T-cell (primary cell): Measurements from ENCODE around the gene PDZRN4. TPM values are rescaled to one million over a fixed set of nuclear protein-coding genes. Genes with fewer than 3 reads are reported as not detected.
"Not testable (repeated sequence)": the region's sequence is repeated elsewhere in the genome, so short reads cannot be mapped to it uniquely, and the experiment has no call there.

Experiments
- ATAC-seq, 4 experiments: fragments of 200-7000 bp in 3 of 4; fragments of 150-1000 bp in 1 of 4; cut with Tn5 transposase; replicated peaks in 1 of 4; 1 replicate in 3 of 4; 2 replicates in 1 of 4; pipeline ENCODE4 v1.10.0; 2021; ENCODE audit warnings: moderate library complexity in 3 of 4, mild to moderate bottlenecking in 2 of 4, moderate number of reproducible peaks in 1 of 4
- CTCF ChIA-PET, 2 donors: fragments of 300-600 bp; sonication (Branson Sonifier 250); formaldehyde crosslinking; loops; one replicate each; lab custom pipeline; 2022; ENCODE audit warnings: antibody characterized with exemption in 2 of 2; lab: Charles Lee
- POLR2A ChIA-PET, 2 donors: fragments of 300-600 bp; sonication (Branson Sonifier 250); formaldehyde crosslinking; loops; one replicate each; lab custom pipeline; 2022; ENCODE audit warnings: antibody characterized with exemption in 2 of 2; lab: Charles Lee
- DNase-seq, 35 experiments: peaks; one replicate each; pipeline versions ENCODE4 v3.0.0 to v3.0.0-alpha.2; 2013 to 2023
- H3K27ac ChIP-seq: one replicate; pipeline ENCODE4 v1.5.1; 2013; ENCODE audit warnings: low read length
- H3K27me3 ChIP-seq, 2 experiments: replicated peaks in 1 of 2; 1 replicate in 1 of 2; 2 replicates in 1 of 2; pipeline versions ENCODE4 v1.6.1 to v1.7.0; 2013; ENCODE audit warnings: low read length in 1 of 2, mixed read lengths in 1 of 2; ENCODE audit not compliant: control insufficient read depth in 2 of 2, insufficient read depth in 2 of 2; ENCODE audit errors: extremely low read depth in 1 of 2
- H3K36me3 ChIP-seq, 2 donors: 1 replicate in 1 of 2; 2 replicates in 1 of 2; pipeline versions ENCODE4 v1.6.1 to v1.7.0; 2013; ENCODE audit warnings: low read length in 1 of 2; ENCODE audit not compliant: control insufficient read depth in 2 of 2, insufficient read depth in 1 of 2; ENCODE audit errors: extremely low read depth in 1 of 2
- H3K4me1 ChIP-seq, 2 experiments: 1 replicate in 1 of 2; 2 replicates in 1 of 2; pipeline versions ENCODE4 v1.6.1 to v1.7.0; 2013; ENCODE audit warnings: low read length in 2 of 2, mixed read lengths in 1 of 2; ENCODE audit not compliant: insufficient read depth in 2 of 2, control insufficient read depth in 1 of 2; ENCODE audit errors: extremely low read depth in 1 of 2
- H3K4me3 ChIP-seq, 2 donors: 1 replicate in 1 of 2; 2 replicates in 1 of 2; pipeline versions ENCODE4 v1.5.1 to v1.7.0; 2013; ENCODE audit warnings: mild to moderate bottlenecking in 2 of 2, low read length in 1 of 2, moderate library complexity in 1 of 2; ENCODE audit not compliant: control insufficient read depth in 1 of 2; ENCODE audit errors: extremely low read depth in 1 of 2
- H3K9me3 ChIP-seq: 2 replicates; pipeline ENCODE4 v1.7.0; 2013
- H3K27ac Mint-ChIP-seq, 2 donors: one replicate each; pipeline ENCODE4 v1.8.0; 2020 to 2021; ENCODE audit warnings: mild to moderate bottlenecking in 2 of 2, mixed read lengths in 2 of 2
- H3K27me3 Mint-ChIP-seq, 2 donors: one replicate each; pipeline ENCODE4 v1.8.0; 2021 to 2022; ENCODE audit warnings: mixed read lengths in 2 of 2
- H3K36me3 Mint-ChIP-seq: one replicate; pipeline ENCODE4 v1.8.0; 2021; ENCODE audit warnings: mixed read lengths
- H3K4me1 Mint-ChIP-seq, 3 donors: one replicate each; pipeline ENCODE4 v1.8.0; 2020 to 2022; ENCODE audit warnings: mixed read lengths in 3 of 3, mild to moderate bottlenecking in 1 of 3
- H3K4me3 Mint-ChIP-seq, 3 donors: one replicate each; pipeline ENCODE4 v1.8.0; 2020 to 2022; ENCODE audit warnings: mild to moderate bottlenecking in 3 of 3, mixed read lengths in 3 of 3, moderate library complexity in 3 of 3
- H3K9me3 Mint-ChIP-seq, 3 donors: one replicate each; pipeline ENCODE4 v1.8.0; 2020 to 2022; ENCODE audit warnings: mixed read lengths in 3 of 3
- WGBS: methylation state at CpG from one replicate; pipeline ENCODE4 v1.1.5; 2013; ENCODE audit warnings: missing lambda C conversion rate; ENCODE audit not compliant: insufficient coverage; 5-methylcytosine and 5-hydroxymethylcytosine counted together
- total RNA-seq, 35 experiments: library from RNA in 6 of 35; stranded (reverse) in 6 of 35; fragments of 120-200 nt in 1 of 35; gene quantifications; one replicate each; pipeline versions ENCODE4 v1.2.1 to v1.2.4 and lab custom pipeline; 2013 to 2026

Gene PDZRN4
- total RNA-seq, 5 donors from 2014 or later (not counting 1 experiment from before 2014, with no cell fraction given): not detected

- H3K27ac ChIP-seq: no peak overlapping the region
- no peaks in the 10 kb centered on the region for H3K36me3 ChIP-seq
- no peak for ATAC-seq
- Mint-ChIP-seq H3K36me3 (no peaks in the 10 kb centered on the region), H3K27ac (no peak overlapping the region), H3K4me3 (no peak overlapping the region), H3K9me3 (no peaks in the 10 kb centered on the region), H3K4me1 (no peaks in the 10 kb centered on the region), H3K27me3 (peaks cover 0 to 4% of the 10 kb centered on the region in 2 donors)
- no peak for DNase-seq
- WGBS: 100% methylated on average over 1 of the region's 4 CpGs
- H3K4me1 ChIP-seq: no peaks in the 10 kb centered on the region
- ChIA-PET POLR2A (no interaction called here), CTCF (no interaction called here)
- no peaks in the 10 kb centered on the region for H3K27me3 ChIP-seq
- no peaks in the 10 kb centered on the region for H3K9me3 ChIP-seq
- no peak overlapping the region for H3K4me3 ChIP-seq
Observed at GRCh38 chr12:41234692-41235091, 46.6 kb downstream of the PDZRN4 start.

DNA sequence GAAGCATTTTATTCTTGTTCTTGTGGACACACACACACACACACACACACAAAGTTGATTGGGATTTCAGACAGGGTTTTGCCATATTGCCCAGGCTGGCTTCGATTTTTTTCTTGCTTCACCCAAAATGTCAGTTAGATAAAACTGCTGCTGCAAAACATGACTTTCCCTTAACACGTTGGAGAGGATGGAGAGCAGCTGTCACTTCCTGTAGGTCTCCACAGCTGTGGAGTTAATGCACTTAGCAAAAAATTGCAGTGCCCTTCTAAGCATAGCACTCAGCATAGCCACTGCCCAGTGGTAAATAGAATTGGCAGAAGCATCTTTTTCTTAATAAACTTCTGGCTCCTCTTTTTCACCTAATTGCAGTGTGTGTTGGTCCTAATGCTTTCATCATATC, 54.5 kb downstream of the PDZRN4 start:
- Histone ChIP-seq H3K9me3 (no peaks in the 10 kb centered on the region), H3K4me1 (no peaks in the 10 kb centered on the region), H3K27me3 (no peaks in the 10 kb centered on the region), H3K27ac (no peak overlapping the region), H3K4me3 (no peak overlapping the region), H3K36me3 (no peaks in the 10 kb centered on the region)
- Mint-ChIP-seq H3K4me3 (no peak overlapping the region), H3K36me3 (no peaks in the 10 kb centered on the region), H3K27me3 (no peaks in the 10 kb centered on the region), H3K9me3 (no peaks in the 10 kb centered on the region), H3K27ac (no peak overlapping the region), H3K4me1 (no peaks in the 10 kb centered on the region)
- POLR2A ChIA-PET: no interaction called here
- CTCF ChIA-PET: interaction anchor here in 1 of 2 donors (0.6 kb wide), 1 partner anchor 101 kb away, joined by 3 read pairs; no protein-coding TSS in a partner anchor
- 0% methylated on average over 1 of the region's 2 CpGs for WGBS
- no peak for DNase-seq
- ATAC-seq: no peak

GRCh38 chr12:41248391-41248790, 60.3 kb downstream of the PDZRN4 start:
- H3K4me3 Mint-ChIP-seq: no peak overlapping the region
- CTCF ChIA-PET: no interaction called here
- no peak for ATAC-seq
- Histone ChIP-seq H3K9me3 (no peaks in the 10 kb centered on the region), H3K27me3 (no peaks in the 10 kb centered on the region), H3K27ac (no peak overlapping the region), H3K4me1 (no peaks in the 10 kb centered on the region), H3K4me3 (no peak overlapping the region), H3K36me3 (no peaks in the 10 kb centered on the region)
- no peaks in the 10 kb centered on the region for H3K36me3 Mint-ChIP-seq
- no peaks in the 10 kb centered on the region for H3K4me1 Mint-ChIP-seq
- no peaks in the 10 kb centered on the region for H3K27me3 Mint-ChIP-seq
- POLR2A ChIA-PET: no interaction called here
- WGBS: no CpG with 5 or more reads among the region's 2 CpGs
- H3K27ac Mint-ChIP-seq: no peak overlapping the region
- no peaks in the 10 kb centered on the region for H3K9me3 Mint-ChIP-seq
- DNase-seq: no peak

DNA sequence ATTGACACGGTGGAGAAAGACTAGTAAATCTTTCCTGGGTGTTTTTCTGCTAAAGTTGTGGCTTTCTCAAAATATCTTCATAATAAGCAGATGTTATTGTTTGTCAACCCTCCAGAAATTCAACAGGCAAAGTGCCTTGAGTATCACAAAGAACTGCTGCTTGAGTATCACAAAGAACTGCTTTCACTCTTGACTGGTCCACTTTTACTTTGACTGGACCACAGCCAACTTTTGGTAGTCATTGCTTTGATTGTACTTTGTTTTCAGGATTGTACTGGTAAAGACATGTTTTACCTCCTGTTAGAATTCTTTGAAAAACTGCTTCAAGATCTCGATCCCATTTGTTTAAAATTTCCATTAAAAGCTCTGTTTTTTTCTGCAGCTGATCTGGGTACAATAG, 62.6 kb downstream of the PDZRN4 start:
- no peak overlapping the region for H3K27ac ChIP-seq
- DNase-seq (no peak), ATAC-seq (no peak)
- no peaks in the 10 kb centered on the region for H3K4me1 ChIP-seq
- H3K4me1 Mint-ChIP-seq: no peaks in the 10 kb centered on the region
- H3K4me3 Mint-ChIP-seq: no peak overlapping the region
- H3K4me3 ChIP-seq: no peak overlapping the region
- ChIA-PET CTCF (no interaction called here), POLR2A (no interaction called here)
- no peaks in the 10 kb centered on the region for H3K9me3 ChIP-seq
- WGBS: 60% methylated on average over 1 of the region's 2 CpGs
- H3K36me3 ChIP-seq: no peaks in the 10 kb centered on the region
- no peaks in the 10 kb centered on the region for H3K27me3 Mint-ChIP-seq
- H3K27ac Mint-ChIP-seq: no peak overlapping the region
- H3K36me3 Mint-ChIP-seq: no peaks in the 10 kb centered on the region
- no peaks in the 10 kb centered on the region for H3K9me3 Mint-ChIP-seq
- H3K27me3 ChIP-seq: no peaks in the 10 kb centered on the region

DNA sequence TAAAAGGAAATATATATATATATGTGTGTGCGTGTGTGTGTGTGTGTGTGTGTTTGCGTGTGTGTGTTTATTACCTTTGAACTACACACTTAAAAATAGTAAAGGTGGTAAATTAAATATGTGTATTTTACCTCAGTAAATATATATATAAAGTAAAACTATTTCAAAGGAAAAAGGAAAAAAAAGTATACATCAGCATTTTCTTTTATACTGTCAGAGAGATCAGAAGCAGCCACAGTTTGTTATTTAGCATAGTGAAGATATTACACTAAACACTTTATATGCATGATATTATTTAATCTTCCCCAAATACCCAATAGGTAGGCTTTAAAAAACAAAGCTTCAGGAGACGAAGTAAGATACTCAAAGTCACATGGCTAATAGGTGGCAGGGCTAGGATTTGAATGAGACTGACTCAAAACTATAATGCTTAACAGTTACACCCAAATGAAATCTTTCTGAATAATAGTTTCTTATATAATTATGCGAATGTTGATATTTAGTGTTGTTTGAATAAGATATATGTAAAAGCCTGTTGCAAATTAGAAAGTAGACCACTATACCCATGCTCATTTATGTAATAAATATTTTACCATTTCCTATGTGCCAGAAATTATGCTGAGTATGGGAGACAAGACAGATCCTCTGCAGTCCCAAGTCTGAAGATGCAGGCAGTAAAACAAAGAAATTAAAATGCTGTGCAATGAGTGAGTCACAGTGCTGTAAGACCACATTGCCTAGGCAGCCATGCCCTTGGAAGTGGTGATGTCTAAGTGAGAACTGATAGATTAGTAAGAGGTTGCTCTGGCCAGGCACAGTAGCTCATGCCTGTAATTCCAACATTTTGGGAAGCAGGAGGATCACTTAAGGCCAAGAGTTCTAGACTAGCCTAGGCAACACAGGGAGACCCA, 66.1 kb downstream of the PDZRN4 start:
- Histone ChIP-seq H3K27me3 (no peaks in the 10 kb centered on the region), H3K9me3 (no peaks in the 10 kb centered on the region), H3K4me1 (no peaks in the 10 kb centered on the region), H3K27ac (no peak overlapping the region), H3K36me3 (no peaks in the 10 kb centered on the region), H3K4me3 (no peak overlapping the region)
- WGBS: no CpG with 5 or more reads among the region's 4 CpGs
- DNase-seq (no peak), ATAC-seq (no peak)
- POLR2A ChIA-PET: no interaction called here
- H3K27ac Mint-ChIP-seq: no peak overlapping the region
- peaks cover 0 to 5% (median 0%) of the 10 kb centered on the region in 3 donors for H3K9me3 Mint-ChIP-seq
- H3K4me1 Mint-ChIP-seq: no peaks in the 10 kb centered on the region
- no peaks in the 10 kb centered on the region for H3K36me3 Mint-ChIP-seq
- no peak overlapping the region for H3K4me3 Mint-ChIP-seq
- no peaks in the 10 kb centered on the region for H3K27me3 Mint-ChIP-seq
- CTCF ChIA-PET: no interaction called here

- H3K4me1 ChIP-seq, CTCF ChIA-PET, H3K4me3 Mint-ChIP-seq, H3K9me3 Mint-ChIP-seq, DNase-seq, H3K36me3 ChIP-seq, H3K36me3 Mint-ChIP-seq, H3K4me1 Mint-ChIP-seq, H3K4me3 ChIP-seq, POLR2A ChIA-PET, H3K27ac Mint-ChIP-seq, H3K27me3 Mint-ChIP-seq, H3K27ac ChIP-seq, H3K27me3 ChIP-seq, H3K9me3 ChIP-seq, ATAC-seq: not testable (repeated sequence)
- WGBS: 70% methylated on average over 4 of the region's 6 CpGs
Observed at GRCh38 chr12:41263196-41263595, 75.1 kb downstream of the PDZRN4 start.
